Measurements from ENCODE around the gene DMPK.

DMPK gene

GRCh38 chr19:45773384-45773783 is 8.9 kb downstream of the DMPK start:
- TF ChIP-seq EZH2phosphoT487 (conservative IDR thresholded peaks at IDR 0.05; ENCODE audit: low read length) (no peak), CTCF (IDR thresholded peaks at IDR 0.05; ENCODE audit: insufficient read depth, low read length, poor library complexity, severe bottlenecking) (no peak)
- Histone ChIP-seq H3K9me3 (ENCODE audit: insufficient read depth, low read length) (no peaks in the 10 kb centered on the region), H2AFZ (ENCODE audit: low read depth, low read length, severe bottlenecking) (no peak overlapping the region), H3K9ac (ENCODE audit: low read length) (no peak overlapping the region), H3K36me3 (ENCODE audit: low read length) (no peaks in the 10 kb centered on the region), H3K27ac (ENCODE audit: low read depth, low read length) (no peak overlapping the region), H3K4me3 (ENCODE audit: insufficient read depth, low read length, poor library complexity, severe bottlenecking) (no peak overlapping the region), H3K79me2 (ENCODE audit: insufficient read depth, low read length) (no peaks in the 10 kb centered on the region), H3K27me3 (ENCODE audit: low read length) (no peaks in the 10 kb centered on the region), H3F3A (ENCODE audit: insufficient read depth) (peaks cover 4% of the 10 kb centered on the region; the same call in 1 of the 2 replicates), H4K20me1 (ENCODE audit: low read depth, low read length) (no peaks in the 10 kb centered on the region), H3K4me2 (ENCODE audit: low read depth, low read length, poor library complexity, severe bottlenecking) (no peak overlapping the region), H3K9me2 (replicated peaks; ENCODE audit: insufficient read depth, low read length) (no peaks in the 10 kb centered on the region)

GRCh38 chr19:45772912-45773311 is 9.4 kb downstream of the DMPK start:
- peaks cover 4% of the 10 kb centered on the region; the same call in 1 of the 2 replicates for H3F3A ChIP-seq (ENCODE audit: insufficient read depth)
- no peak for TF ChIP-seq CTCF (IDR thresholded peaks at IDR 0.05; ENCODE audit: insufficient read depth, low read length, poor library complexity, severe bottlenecking)
- no peak for TF ChIP-seq EZH2phosphoT487 (conservative IDR thresholded peaks at IDR 0.05; ENCODE audit: low read length)

GRCh38 chr19:45772130-45772840 is 10.0 kb downstream of the DMPK start:
- Histone ChIP-seq H3K27ac (ENCODE audit: low read depth, low read length) (no peak overlapping the region), H3K4me2 (ENCODE audit: low read depth, low read length, poor library complexity, severe bottlenecking) (no peak overlapping the region), H3K9me3 (ENCODE audit: insufficient read depth, low read length) (no peaks in the 10 kb centered on the region), H3K9ac (ENCODE audit: low read length) (no peak overlapping the region), H3K27me3 (ENCODE audit: low read length) (no peaks in the 10 kb centered on the region), H4K20me1 (ENCODE audit: low read depth, low read length) (no peaks in the 10 kb centered on the region), H3K79me2 (ENCODE audit: insufficient read depth, low read length) (no peaks in the 10 kb centered on the region), H2AFZ (ENCODE audit: low read depth, low read length, severe bottlenecking) (no peak overlapping the region), H3K4me3 (ENCODE audit: insufficient read depth, low read length, poor library complexity, severe bottlenecking) (no peak overlapping the region), H3K9me2 (replicated peaks; ENCODE audit: insufficient read depth, low read length) (no peaks in the 10 kb centered on the region), H3K36me3 (ENCODE audit: low read length) (no peaks in the 10 kb centered on the region), H3F3A (ENCODE audit: insufficient read depth) (peaks cover 4% of the 10 kb centered on the region; the same call in 1 of the 2 replicates)
- TF ChIP-seq CTCF (IDR thresholded peaks at IDR 0.05; ENCODE audit: insufficient read depth, low read length, poor library complexity, severe bottlenecking) (no peak), EZH2phosphoT487 (conservative IDR thresholded peaks at IDR 0.05; ENCODE audit: low read length) (no peak)

More at GRCh38 chr19:45772912-45773311, 9.4 kb downstream of the DMPK start:
- H3K4me3 ChIP-seq (ENCODE audit: insufficient read depth, low read length, poor library complexity, severe bottlenecking): no peak overlapping the region
- no peaks in the 10 kb centered on the region for H3K9me2 ChIP-seq (replicated peaks; ENCODE audit: insufficient read depth, low read length)
- no peaks in the 10 kb centered on the region for H4K20me1 ChIP-seq (ENCODE audit: low read depth, low read length)
- H3K4me2 ChIP-seq (ENCODE audit: low read depth, low read length, poor library complexity, severe bottlenecking): no peak overlapping the region
- no peak overlapping the region for H3K27ac ChIP-seq (ENCODE audit: low read depth, low read length)
- H3K9ac ChIP-seq (ENCODE audit: low read length): no peak overlapping the region
- H3K9me3 ChIP-seq (ENCODE audit: insufficient read depth, low read length): no peaks in the 10 kb centered on the region
- no peaks in the 10 kb centered on the region for H3K36me3 ChIP-seq (ENCODE audit: low read length)
- H2AFZ ChIP-seq (ENCODE audit: low read depth, low read length, severe bottlenecking): no peak overlapping the region
- H3K27me3 ChIP-seq (ENCODE audit: low read length): no peaks in the 10 kb centered on the region
- no peaks in the 10 kb centered on the region for H3K79me2 ChIP-seq (ENCODE audit: insufficient read depth, low read length)
